GM12873 (cell line): ENCODE measurements around the gene TEX261.

Experiments
- TF ChIP-seq, protein P1 (sequence below): IDR thresholded peaks from 2 replicates; pipeline ENCODE4 v1.5.1; 2012; ENCODE audit warnings: low read depth, mild to moderate bottlenecking, moderate library complexity, low read length, control low read depth; ENCODE audit not compliant: insufficient read depth; ENCODE audit errors: missing control alignments

Gene TEX261

DNA sequence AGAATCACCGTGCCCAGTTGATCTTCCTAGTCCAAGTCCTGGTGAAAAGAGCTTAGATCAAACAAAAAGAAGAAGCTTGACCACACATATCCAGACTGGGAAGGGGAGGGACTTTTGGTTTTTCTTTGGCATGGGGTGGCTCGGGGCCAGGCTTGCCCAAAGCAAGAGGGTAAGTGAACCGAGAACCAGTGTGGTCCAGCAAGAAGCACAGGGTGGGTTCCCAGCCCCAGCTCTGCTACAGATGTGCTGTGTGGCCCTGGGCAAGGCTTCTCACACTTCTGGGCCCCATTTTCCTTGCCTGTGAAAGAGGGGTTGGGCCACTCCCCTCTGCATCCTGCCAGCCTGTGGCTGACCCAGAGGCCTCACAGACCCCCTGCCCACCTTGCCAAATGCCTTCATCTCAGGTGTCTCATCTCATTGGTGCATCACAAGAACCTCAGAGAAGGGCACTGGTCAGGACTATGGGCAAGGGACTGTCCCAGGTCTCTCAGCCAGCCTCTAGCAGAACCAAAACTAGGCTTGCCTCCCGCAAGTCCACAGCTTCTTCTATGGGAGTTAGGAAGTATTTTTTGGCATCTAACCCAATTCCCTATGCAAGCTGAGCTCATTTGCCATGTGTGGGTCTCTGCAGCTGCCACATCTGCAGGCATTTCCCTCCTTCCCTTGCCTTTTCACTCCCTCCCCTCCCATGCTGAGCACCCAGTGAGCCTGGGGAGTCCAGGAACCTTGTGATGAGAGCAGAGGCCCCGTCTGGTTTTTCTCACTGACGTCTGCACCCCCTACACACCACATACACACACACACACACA lies 52.1 kb downstream of the TEX261 start:
- TF ChIP-seq, protein P1, sequence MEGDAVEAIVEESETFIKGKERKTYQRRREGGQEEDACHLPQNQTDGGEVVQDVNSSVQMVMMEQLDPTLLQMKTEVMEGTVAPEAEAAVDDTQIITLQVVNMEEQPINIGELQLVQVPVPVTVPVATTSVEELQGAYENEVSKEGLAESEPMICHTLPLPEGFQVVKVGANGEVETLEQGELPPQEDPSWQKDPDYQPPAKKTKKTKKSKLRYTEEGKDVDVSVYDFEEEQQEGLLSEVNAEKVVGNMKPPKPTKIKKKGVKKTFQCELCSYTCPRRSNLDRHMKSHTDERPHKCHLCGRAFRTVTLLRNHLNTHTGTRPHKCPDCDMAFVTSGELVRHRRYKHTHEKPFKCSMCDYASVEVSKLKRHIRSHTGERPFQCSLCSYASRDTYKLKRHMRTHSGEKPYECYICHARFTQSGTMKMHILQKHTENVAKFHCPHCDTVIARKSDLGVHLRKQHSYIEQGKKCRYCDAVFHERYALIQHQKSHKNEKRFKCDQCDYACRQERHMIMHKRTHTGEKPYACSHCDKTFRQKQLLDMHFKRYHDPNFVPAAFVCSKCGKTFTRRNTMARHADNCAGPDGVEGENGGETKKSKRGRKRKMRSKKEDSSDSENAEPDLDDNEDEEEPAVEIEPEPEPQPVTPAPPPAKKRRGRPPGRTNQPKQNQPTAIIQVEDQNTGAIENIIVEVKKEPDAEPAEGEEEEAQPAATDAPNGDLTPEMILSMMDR, result no peak

DNA sequence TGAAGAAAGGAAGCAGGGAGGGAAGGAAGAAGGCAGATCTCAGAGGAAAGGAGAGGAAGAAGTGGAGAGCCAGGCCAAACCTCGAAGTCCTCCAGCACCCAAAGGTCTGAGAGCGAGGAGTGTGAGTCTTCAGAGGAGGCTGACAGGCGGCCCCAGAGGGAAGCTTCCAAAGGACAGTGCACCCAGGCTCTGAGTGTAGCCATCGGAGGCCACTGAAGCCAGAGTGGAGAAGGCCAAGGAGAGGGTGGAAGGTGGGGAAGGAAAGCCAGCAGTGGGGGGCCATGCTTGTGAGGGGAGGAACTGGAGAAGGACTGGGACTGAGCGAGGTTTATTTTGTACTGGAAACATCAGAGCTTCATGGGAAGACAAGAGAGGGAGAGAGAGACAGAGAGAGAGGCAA lies 53.0 kb downstream of the TEX261 start:
- TF ChIP-seq, protein P1, result no peak

DNA sequence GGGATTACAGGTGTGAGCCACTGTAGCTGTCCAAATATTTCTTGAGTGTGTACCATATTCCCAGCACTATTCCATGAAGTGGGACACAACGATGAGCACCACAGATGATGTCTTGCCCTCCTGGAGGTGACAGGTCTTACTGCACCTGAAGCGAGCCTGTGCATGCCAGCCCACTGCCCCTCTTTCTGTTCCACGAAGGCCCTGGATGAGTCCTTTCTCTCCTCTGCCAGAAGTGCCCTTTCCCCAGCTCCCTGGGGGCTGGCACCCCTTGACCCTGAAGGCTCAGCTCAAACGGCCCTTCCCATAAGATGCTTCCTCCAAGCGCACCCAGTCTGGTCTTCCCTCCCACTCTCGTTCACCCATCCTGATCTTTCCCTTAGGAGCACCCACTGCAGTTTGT lies 53.5 kb downstream of the TEX261 start:
- TF ChIP-seq, protein P1, result no peak

DNA sequence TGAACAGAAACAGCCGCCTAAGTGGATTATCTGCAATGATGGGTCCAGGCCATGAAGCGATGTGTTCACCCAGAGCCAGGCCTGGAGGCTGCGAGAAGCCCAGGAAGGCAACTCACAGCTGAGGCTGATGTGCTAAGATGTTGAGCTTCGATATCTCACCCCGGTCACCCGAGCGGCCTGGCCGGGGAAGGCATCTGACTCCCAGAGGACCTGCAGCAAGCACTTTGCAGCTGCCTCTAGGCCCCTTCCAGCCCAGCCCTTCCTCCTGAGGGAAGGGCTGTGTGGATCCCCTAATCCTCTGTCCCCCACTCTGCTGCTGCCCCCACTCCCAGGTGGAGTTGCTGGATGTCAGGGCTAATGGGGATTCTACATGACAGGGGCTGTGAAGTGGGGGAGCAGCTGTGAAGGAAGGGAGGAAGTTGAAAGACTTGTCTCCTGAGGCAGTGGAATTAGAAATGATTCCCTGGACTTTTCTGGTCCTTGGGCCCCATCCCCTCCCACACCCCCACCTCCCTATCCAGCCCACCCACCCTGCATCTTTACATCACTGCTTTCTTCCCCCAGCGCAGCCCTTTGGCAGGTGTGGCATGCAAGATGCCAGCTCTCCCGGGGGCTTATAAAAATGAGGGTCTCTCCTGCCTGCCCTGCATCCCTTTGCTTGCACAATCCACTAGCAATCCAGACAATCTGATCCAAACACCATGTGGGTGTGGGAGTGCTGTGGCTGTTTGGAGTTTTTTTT lies 54.7 kb downstream of the TEX261 start:
- TF ChIP-seq, protein P1, result no peak

DNA sequence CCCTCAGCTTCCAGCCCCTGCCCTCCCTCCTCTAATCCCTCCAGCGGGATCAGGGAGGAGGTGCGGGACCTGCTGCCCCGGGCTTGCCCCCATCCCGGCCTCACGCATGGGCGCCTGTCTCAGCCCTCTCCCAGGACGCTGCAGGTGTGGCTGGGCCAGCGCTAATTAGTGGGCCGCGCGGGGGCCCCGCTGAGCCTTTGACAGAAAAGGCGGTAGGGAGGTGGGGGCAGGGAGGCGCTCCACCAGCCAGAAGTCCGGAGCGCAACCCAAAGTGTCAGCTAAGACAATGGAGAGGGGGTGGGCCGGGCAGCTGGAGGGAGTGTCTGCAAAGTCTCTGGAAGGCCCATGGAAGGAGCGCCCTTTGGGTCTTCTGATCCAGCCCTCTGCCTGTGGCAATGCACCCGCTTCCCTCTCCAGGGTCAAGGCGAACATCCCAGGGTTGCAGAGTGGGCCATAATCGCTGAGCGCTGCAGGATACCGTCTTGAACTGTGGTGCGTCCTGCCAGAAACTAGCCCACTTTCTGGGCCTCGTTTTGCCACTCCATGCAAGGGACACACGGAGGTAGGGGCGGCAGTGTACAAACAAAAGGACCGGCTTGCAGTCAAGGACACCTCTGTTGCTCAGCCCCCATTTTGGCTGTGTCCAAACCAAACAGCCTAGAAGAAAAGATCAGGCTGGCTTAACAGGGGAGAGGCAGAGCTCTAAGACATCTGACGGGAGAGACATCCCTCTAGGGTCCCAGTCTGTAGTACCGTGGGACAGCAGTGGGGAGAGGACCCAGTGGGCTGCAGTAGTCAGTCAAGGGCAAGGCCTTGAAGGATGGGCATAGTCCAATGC lies 55.5 kb downstream of the TEX261 start:
- TF ChIP-seq, protein P1, result no peak

DNA sequence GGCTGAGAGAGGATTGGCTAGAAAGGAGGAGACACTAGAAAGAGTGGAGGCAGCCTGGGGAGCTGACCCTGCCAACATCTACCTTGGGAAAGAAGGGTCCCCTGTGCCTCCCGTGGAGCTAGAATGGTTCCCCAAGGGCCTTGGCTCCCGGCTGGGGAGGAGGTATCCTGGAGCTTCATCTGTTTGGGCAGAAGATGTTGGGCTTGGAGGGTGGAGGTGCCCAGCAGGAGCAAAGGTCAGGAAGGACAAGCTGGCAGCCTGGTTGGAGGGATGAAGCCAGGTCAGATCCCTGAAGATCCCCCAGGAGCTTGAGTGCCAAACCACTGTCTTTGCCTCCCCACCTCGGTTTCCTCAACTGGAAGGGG lies 56.1 kb downstream of the TEX261 start:
- TF ChIP-seq, protein P1, result no peak

DNA sequence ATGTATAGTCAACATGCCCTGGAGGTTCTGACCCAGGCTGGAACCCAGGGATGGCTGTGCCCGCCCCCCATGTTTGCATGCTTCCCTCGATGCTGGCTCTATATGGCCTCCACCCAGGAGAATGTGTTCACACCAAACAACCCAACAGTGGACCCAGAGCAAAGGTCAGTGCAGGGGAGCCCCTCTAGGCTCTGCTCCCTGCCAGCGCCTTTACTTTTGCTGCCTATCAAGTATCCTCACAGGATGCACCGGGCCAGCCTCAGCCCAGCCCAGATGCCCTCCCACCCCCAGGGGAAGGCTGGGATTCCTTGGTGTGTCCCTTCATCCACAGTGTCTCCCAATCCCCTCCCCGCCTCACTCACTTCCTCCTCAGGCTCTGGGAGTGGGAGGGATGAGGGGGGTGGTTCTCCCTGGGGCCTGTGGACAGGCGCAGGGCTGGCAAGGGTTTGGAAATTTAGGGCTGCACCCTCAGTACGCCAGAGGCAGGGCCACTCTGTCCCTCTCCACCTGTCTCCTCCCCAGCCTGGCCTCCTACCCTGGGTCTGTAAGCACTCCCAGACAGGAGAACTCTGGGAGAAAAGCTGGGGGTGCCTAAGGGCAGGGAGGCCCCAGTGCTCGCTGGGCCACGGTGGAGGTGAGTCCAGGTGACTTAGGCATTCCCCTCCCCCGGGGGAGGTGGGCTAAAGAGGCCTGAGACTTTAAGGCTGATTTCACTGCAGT lies 56.6 kb downstream of the TEX261 start:
- TF ChIP-seq, protein P1, result no peak
